Coronary artery (tissue), 2 donors: ENCODE results near the gene PKDREJ.
A peak's percentile ranks its signal among the peaks of the same experiment; 100 is the strongest.

ENCODE experiments used
- DNase-seq: peaks from one replicate; pipeline ENCODE4 v3.0.0-alpha.2; 2017; ENCODE audit warnings: low spot score
- H3K27ac ChIP-seq, 2 donors: fragments of 200-600 bp; sonication (generic); one replicate each; pipeline ENCODE4 v1.5.1; 2016 to 2019
- H3K4me3 ChIP-seq: fragments of 200-600 bp; sonication (generic); 2 replicates; pipeline ENCODE4 v1.5.1; 2016; ENCODE audit warnings: mild to moderate bottlenecking, moderate library complexity
- CTCF ChIP-seq: fragments of 200-600 bp; sonication (generic); IDR thresholded peaks from one replicate; pipeline ENCODE4 v1.5.1; 2019; ENCODE audit warnings: antibody characterized with exemption

Gene PKDREJ

GRCh38 chr22:46293577-46294260, 30.6 kb upstream of the PKDREJ start:
- no peak for TF ChIP-seq CTCF
- peak overlapping the region in 1 of 2 donors; percentile 60 for H3K27ac ChIP-seq
- DNase-seq: no peak

GRCh38 chr22:46292732-46293131, 29.6 kb upstream of the PKDREJ start:
- DNase-seq: no peak
- no peak overlapping the region for H3K4me3 ChIP-seq
- H3K27ac ChIP-seq: peak overlapping the region in 1 of 2 donors; percentile 49
- TF ChIP-seq CTCF: no peak

More at GRCh38 chr22:46293577-46294260, 30.6 kb upstream of the PKDREJ start:
- no peak overlapping the region for H3K4me3 ChIP-seq

GRCh38 chr22:46292173-46292572, 29.0 kb upstream of the PKDREJ start:
- no peak for TF ChIP-seq CTCF
- no peak for DNase-seq
- Histone ChIP-seq H3K4me3 (no peak overlapping the region), H3K27ac (peak overlapping the region in 1 of 2 donors; percentile 49)

- DNase-seq: no peak
- no peak for TF ChIP-seq CTCF
- H3K4me3 ChIP-seq: no peak overlapping the region
- no peak overlapping the region for H3K27ac ChIP-seq
Observed at GRCh38 chr22:46290843-46291785, 28.0 kb upstream of the PKDREJ start.

- TF ChIP-seq CTCF: no peak
- DNase-seq: no peak
- Histone ChIP-seq H3K4me3 (no peak overlapping the region), H3K27ac (no peak overlapping the region)
Observed at GRCh38 chr22:46290121-46290842, 27.1 kb upstream of the PKDREJ start.

GRCh38 chr22:46289244-46289891, 26.2 kb upstream of the PKDREJ start:
- H3K4me3 ChIP-seq: no peak overlapping the region

More at GRCh38 chr22:46289244-46289891, 26.2 kb upstream of the PKDREJ start:
- no peak for DNase-seq
- TF ChIP-seq CTCF: no peak
- H3K27ac ChIP-seq: no peak overlapping the region
